Fibroblast of mammary gland (primary cell): Measurements from ENCODE around the gene KCNJ5.

Source experiments
- DNase-seq: peaks from one replicate; pipeline ENCODE4 v3.0.0-alpha.2; 2010; ENCODE audit warnings: low read depth
- H3K4me3 ChIP-seq: 2 replicates; pipeline ENCODE4 v1.5.1; 2011; ENCODE audit warnings: low read depth, mild to moderate bottlenecking, low read length, moderate library complexity; ENCODE audit not compliant: control insufficient read depth
- CTCF ChIP-seq: conservative IDR thresholded peaks from 2 replicates; pipeline ENCODE4 v1.5.1; 2011; ENCODE audit warnings: low read depth, low read length, inconsistent platforms; ENCODE audit not compliant: control insufficient read depth, insufficient read depth

KCNJ5 gene

GRCh38 chr11:128934926-128935325 is 43.8 kb downstream of the KCNJ5 start:
- no peak for DNase-seq
- TF ChIP-seq CTCF, result no peak
- no peak overlapping the region for H3K4me3 ChIP-seq

- no peak overlapping the region for H3K4me3 ChIP-seq
- no peak for DNase-seq
- TF ChIP-seq CTCF, result no peak
These were observed 45.6 kb downstream of the KCNJ5 start for GRCh38 chr11:128936606-128937251.

- H3K4me3 ChIP-seq, result no peak overlapping the region
- no peak for TF ChIP-seq CTCF
- no peak for DNase-seq
These were observed 46.3 kb downstream of the KCNJ5 start for GRCh38 chr11:128937480-128937879.

- no peak for TF ChIP-seq CTCF
- H3K4me3 ChIP-seq, result no peak overlapping the region
- no peak for DNase-seq
These were observed 47.2 kb downstream of the KCNJ5 start for GRCh38 chr11:128938156-128938885.

GRCh38 chr11:128939591-128939990 is 48.4 kb downstream of the KCNJ5 start:
- H3K4me3 ChIP-seq, result no peak overlapping the region
- no peak for DNase-seq
- no peak for TF ChIP-seq CTCF

- no peak for TF ChIP-seq CTCF
- DNase-seq, result no peak
- H3K4me3 ChIP-seq, result no peak overlapping the region
These were observed 49.0 kb downstream of the KCNJ5 start for GRCh38 chr11:128940156-128940555.
